ENCODE data around the gene PDK3. TPM values are rescaled to one million over a fixed set of nuclear protein-coding genes. Genes with fewer than 3 reads are reported as not detected.

PDK3 gene
- total RNA-seq, 1 donor from 2014 or later = 12.6 TPM

DNA sequence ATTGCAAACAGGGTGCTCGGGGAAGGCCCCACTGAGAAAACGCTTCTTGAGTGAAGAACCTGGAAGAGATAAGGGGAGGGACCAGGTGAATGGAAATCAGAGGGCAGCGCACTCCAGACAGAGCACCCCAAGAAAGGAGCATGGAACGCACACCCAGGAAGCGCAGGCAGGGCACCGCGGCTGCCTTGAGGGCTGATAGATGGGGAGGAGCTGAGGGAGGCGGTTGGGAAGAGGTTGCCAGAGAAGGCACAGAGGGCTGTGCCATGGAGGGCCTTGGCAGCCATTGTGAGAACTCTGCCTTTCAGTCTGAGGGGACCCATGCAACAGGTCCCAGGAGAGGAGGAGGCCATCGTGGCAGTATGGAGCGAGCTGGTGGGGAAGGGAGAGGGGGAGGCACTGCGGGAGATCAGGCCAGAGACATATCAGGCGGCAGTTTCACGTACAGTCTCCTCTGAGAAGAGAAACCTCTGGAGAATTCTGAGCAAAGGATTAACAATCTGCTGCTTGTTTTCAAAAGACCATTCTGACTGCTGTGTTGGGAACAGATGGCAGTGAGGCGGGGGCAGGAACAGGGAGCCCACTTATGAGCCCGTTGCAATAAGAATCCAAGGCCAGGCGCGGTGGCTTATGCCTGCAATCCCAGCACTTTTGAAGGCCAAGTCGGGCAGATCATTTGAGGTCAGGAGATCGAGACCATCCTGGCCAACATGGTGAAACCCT, 98.4 kb downstream of the PDK3 start:
- no peak for DNase-seq

DNA sequence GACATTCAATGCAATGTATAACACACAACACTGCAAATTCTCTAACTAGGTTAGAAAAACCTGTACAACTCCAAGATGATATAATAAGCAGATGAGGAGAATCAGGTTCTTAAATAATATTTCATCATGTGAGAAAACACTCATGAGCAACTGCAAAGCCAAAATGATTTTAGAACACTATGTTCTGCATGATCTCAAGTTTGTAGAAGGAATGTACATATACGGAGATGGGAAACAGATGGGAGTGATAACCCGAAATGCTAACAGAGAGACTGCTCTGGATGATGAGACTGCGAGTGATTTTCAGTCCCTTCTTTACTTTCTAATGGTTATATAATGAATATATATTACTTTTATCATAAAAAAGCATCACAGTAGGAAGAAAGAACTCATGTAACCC, 101.2 kb downstream of the PDK3 start:
- DNase-seq = peak; percentile 19

DNA sequence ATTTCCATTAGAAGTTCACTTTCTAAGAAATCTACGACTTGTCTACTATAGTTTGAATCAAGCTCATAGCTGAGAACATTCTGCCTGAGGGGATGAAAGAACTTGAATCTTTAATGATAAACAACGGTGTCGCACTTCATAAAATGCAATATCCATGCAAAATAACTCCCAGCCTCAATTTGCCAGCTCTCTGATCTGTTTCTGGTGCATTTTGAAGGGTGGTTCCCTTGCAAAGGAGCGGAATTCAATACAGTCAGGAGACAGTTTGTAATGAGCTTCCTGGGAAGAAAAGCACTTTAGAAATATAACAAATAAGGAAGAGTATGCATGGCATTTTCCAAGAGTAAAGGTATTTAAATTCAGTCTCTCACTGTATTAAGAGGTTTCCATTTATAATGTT, 102.1 kb downstream of the PDK3 start:
- DNase-seq = no peak

DNA sequence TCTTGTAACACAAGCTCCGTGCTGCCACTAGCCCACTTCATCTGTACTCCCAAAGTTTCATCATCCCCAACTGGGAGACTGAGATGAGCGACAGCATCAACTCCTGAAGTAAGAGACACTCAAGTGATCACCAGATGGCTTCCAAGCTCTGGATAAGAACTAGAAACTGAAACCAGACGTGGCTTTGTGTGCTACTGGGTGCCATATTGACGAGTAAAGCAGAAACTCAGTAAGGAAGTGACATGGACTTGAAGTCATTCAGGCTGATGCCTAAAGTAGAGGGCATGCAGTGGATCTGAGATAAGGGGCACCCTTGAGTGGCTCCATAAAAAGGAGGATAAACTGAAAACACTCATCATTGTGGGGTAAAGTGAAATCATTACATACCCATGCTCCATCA, 109.7 kb downstream of the PDK3 start:
- DNase-seq = no peak

DNA sequence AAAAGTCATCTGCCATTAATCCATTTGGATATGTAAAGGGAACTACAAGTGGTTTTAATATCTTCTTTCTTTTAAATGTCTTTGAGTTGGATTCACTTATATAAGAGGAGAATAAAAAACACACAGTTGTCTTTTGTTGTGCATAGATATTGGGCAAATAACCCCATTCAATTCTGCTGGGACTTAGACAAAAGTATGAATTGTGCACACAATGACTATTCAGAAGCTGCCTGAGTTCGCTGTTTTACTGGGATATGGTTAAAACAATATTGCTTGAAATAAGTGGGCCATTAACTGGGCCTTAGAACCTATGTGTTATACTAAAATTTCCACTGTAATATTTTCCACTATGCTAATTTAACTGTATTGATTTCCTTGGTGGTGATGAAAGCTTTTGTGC, 110.4 kb downstream of the PDK3 start:
- DNase-seq = no peak

DNA sequence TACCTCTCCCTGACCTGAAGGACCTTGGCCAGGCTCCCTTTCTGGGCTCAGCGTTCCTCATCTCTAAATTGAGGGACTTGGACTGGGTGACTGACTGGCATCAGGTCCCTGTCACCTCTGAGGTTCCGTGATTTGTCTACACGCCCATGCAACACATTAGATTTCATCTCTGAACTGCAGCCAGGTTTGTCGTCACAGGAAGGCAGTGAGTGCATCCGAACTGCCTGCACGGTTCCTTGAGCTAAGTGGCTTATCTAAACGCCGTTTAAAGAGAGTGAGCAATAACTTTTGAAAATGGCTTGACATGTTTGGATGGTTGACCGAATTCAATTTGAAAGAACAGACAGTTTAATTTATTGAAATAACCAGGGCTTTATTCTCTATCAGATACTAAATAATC, 112.0 kb downstream of the PDK3 start:
- no peak for DNase-seq

Small RNA genes lying within 50 kb of the gene (small RNA-seq; reads per million reads assigned to genes)
- gene SNRPEP9 (ENCODE audit: low replicate concordance) = not detected

Other genes with a start within 250 kb of the PDK3 start
- not detected for gene SUPT20HL2, start 151.2 kb upstream of the PDK3 start, total RNA-seq
- not detected for gene SUPT20HL1, start 104.6 kb upstream of the PDK3 start, total RNA-seq
- 0.49 TPM for gene PCYT1B, start 182.1 kb downstream of the PDK3 start, total RNA-seq
- gene POLA1, start 228.6 kb downstream of the PDK3 start, total RNA-seq = 24.1 TPM

Data from skin of body (tissue), 3 donors.